ENCODE measurements around the gene FANCM. TPM values are rescaled to one million over a fixed set of nuclear protein-coding genes. Genes with fewer than 3 reads are reported as not detected.

FANCM gene
- total and polyA plus RNA-seq, 9 of the 15 experiments (the other 6 are each of a cell fraction or from before 2014, with no cell fraction given), result 5.1 to 14.4 (median 6.2) TPM

DNA sequence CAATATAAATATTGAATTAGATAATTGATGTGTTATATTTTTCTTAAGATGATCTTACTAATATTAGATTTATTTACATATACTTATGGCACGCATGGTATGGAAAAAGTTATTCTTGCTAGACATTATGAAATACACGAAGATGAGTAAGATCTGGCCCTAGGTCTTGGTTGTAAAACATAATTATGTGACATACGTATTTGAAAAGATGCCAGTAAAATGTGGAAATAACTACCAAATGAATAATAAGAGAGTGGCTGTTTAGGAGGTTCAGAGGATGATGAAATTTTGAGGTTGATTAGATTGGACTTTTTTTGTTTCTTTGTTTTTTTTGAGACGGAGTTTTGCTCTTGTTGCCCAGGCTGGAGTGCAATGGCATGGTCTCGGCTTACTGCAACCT lies 41.3 kb downstream of the FANCM start (continued):
- TF ChIP-seq ZNF280B (CRISPR knock-in tag; IDR thresholded peaks at IDR 0.05) (no peak), HNRNPLL (IDR thresholded peaks at IDR 0.05; ENCODE audit: low read depth, low read length, poor library complexity, severe bottlenecking) (no peak), DIDO1 (tag; IDR thresholded peaks at IDR 0.05; ENCODE audit: low read depth) (no peak), ZNF395 (CRISPR knock-in tag; IDR thresholded peaks at IDR 0.05) (no peak), TFAP4 (CRISPR knock-in tag; IDR thresholded peaks at IDR 0.05; ENCODE audit: borderline replicate concordance) (no peak), CEBPB (tag; IDR thresholded peaks at IDR 0.05) (no peak), TEAD2 (tag; IDR thresholded peaks at IDR 0.05) (no peak), ZNF766 (CRISPR knock-in tag; conservative IDR thresholded peaks at IDR 0.05) (no peak), HNRNPK (IDR thresholded peaks at IDR 0.05; ENCODE audit: low read depth, low read length, poor library complexity, severe bottlenecking) (no peak), PKNOX1 (IDR thresholded peaks at IDR 0.05) (no peak), CREM (IDR thresholded peaks at IDR 0.05; ENCODE audit: low read depth) (no peak), CLOCK (CRISPR knock-in tag; IDR thresholded peaks at IDR 0.05; ENCODE audit: borderline replicate concordance) (no peak), ZNF830 (CRISPR knock-in tag; IDR thresholded peaks at IDR 0.05) (no peak), ZBTB17 (CRISPR knock-in tag; IDR thresholded peaks at IDR 0.05) (no peak)
- TF ChIP-seq, protein P1, sequence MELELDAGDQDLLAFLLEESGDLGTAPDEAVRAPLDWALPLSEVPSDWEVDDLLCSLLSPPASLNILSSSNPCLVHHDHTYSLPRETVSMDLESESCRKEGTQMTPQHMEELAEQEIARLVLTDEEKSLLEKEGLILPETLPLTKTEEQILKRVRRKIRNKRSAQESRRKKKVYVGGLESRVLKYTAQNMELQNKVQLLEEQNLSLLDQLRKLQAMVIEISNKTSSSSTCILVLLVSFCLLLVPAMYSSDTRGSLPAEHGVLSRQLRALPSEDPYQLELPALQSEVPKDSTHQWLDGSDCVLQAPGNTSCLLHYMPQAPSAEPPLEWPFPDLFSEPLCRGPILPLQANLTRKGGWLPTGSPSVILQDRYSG (tag; conservative IDR thresholded peaks at IDR 0.05; ENCODE audit: low read depth), result no peak
